Stimulated activated naive CD8-positive, alpha-beta T cell treated with anti-CD3 and anti-CD28 coated beads, Interleukin-15, Interleukin-2, amounts not matched to agents 100 U/mL and 50 U/mL, for 24 hours (primary cell): ENCODE results near the gene MUC2.

ENCODE experiments used
- ATAC-seq: fragments of 150-1000 bp; cut with Tn5 transposase; one replicate; pipeline ENCODE4 v1.10.0; 2021
- DNase-seq: peaks from one replicate; pipeline ENCODE4 v3.0.0; 2021

Gene MUC2

GRCh38 chr11:1121813-1122663 is 47.4 kb downstream of the MUC2 start:
- ATAC-seq (no peak), DNase-seq (no peak)

GRCh38 chr11:1122664-1123002 is 48.0 kb downstream of the MUC2 start:
- no peak for DNase-seq

GRCh38 chr11:1123970-1124369 is 49.3 kb downstream of the MUC2 start:
- ATAC-seq, result peak; percentile 39
- no peak for DNase-seq

More at GRCh38 chr11:1122664-1123002, 48.0 kb downstream of the MUC2 start:
- ATAC-seq, result no peak
